ENCODE data around the gene PLEKHM2. TPM values are rescaled to one million over a fixed set of nuclear protein-coding genes. Genes with fewer than 3 reads are reported as not detected.

The PLEKHM2 gene
- total RNA-seq, 1 experiment from 2014 or later = 51.5 TPM

GRCh38 chr1:15671430-15671829 is 12.7 kb upstream of the PLEKHM2 start:
- no peak for DNase-seq (ENCODE audit: unreplicated experiment)
- no TSS peak for BruUV-seq (replicated peaks)
- ChIA-PET POLR2A (interaction anchor here (1.0 to 2.2 kb wide), 6 partner anchors 8 to 38 kb away, joined by 3 to 7 read pairs (median 4); no protein-coding TSS in a partner anchor), CTCF (interaction anchor here (0.6 to 0.8 kb wide), 2 partner anchors 70 to 120 kb away, joined by 3 to 4 read pairs; no protein-coding TSS in a partner anchor)
- intact Hi-C loops (cut with micrococcal nuclease) = no loop called here
- Mint-ChIP-seq H3K27ac (ENCODE audit: low read depth, unreplicated experiment) (no peak overlapping the region), H3K27me3 (ENCODE audit: insufficient read depth, unreplicated experiment) (no peaks in the 10 kb centered on the region), H3K4me1 (ENCODE audit: insufficient read depth, unreplicated experiment) (no peaks in the 10 kb centered on the region), H3K9me3 (ENCODE audit: unreplicated experiment) (no peaks in the 10 kb centered on the region), H3K36me3 (ENCODE audit: insufficient read depth, unreplicated experiment) (peaks cover 6% of the 10 kb centered on the region), H3K4me3 (ENCODE audit: unreplicated experiment) (no peak overlapping the region)
- TF ChIP-seq CTCF (IDR thresholded peaks at IDR 0.05; ENCODE audit: unreplicated experiment) = no peak

GRCh38 chr1:15674386-15675159 is 9.5 kb upstream of the PLEKHM2 start:
- Mint-ChIP-seq H3K4me1 (ENCODE audit: insufficient read depth, unreplicated experiment) (peaks cover 6% of the 10 kb centered on the region), H3K36me3 (ENCODE audit: insufficient read depth, unreplicated experiment) (no peaks in the 10 kb centered on the region), H3K9me3 (ENCODE audit: unreplicated experiment) (no peaks in the 10 kb centered on the region), H3K27ac (ENCODE audit: low read depth, unreplicated experiment) (no peak overlapping the region), H3K27me3 (ENCODE audit: insufficient read depth, unreplicated experiment) (no peaks in the 10 kb centered on the region), H3K4me3 (ENCODE audit: unreplicated experiment) (no peak overlapping the region)
- no peak for DNase-seq (ENCODE audit: unreplicated experiment)
- ChIA-PET CTCF (no interaction called here), POLR2A (interaction anchor here (1.1 kb wide), 1 partner anchor 56 kb away, joined by 4 read pairs; no protein-coding TSS in a partner anchor)
- BruUV-seq (replicated peaks) = no TSS peak
- intact Hi-C loops (cut with micrococcal nuclease) = no loop called here
- no peak for TF ChIP-seq CTCF (IDR thresholded peaks at IDR 0.05; ENCODE audit: unreplicated experiment)

- Mint-ChIP-seq H3K36me3 (ENCODE audit: insufficient read depth, unreplicated experiment) (no peaks in the 10 kb centered on the region), H3K27ac (ENCODE audit: low read depth, unreplicated experiment) (no peak overlapping the region), H3K27me3 (ENCODE audit: insufficient read depth, unreplicated experiment) (no peaks in the 10 kb centered on the region), H3K4me3 (ENCODE audit: unreplicated experiment) (no peak overlapping the region), H3K4me1 (ENCODE audit: insufficient read depth, unreplicated experiment) (peaks cover 17% of the 10 kb centered on the region), H3K9me3 (ENCODE audit: unreplicated experiment) (no peaks in the 10 kb centered on the region)
- intact Hi-C loops (cut with micrococcal nuclease) = no loop called here
- DNase-seq (ENCODE audit: unreplicated experiment) = no peak
- POLR2A ChIA-PET = interaction anchor here (0.7 to 1.4 kb wide), 4 partner anchors 9 to 70 kb away, joined by 3 to 5 read pairs (median 4); no protein-coding TSS in a partner anchor
- no TSS peak for BruUV-seq (replicated peaks)
- CTCF ChIA-PET = interaction anchor here (0.6 kb wide), 1 partner anchor 16 kb away, joined by 3 read pairs; no protein-coding TSS in a partner anchor
- no peak for TF ChIP-seq CTCF (IDR thresholded peaks at IDR 0.05; ENCODE audit: unreplicated experiment)
These were observed 8.1 kb upstream of the PLEKHM2 start for GRCh38 chr1:15676010-15676409.

Measured in MCF 10A (cell line).